Measurements from ENCODE around the gene NFIA.

Gene NFIA

GRCh38 chr1:61114178-61114870 lies 32.0 kb downstream of the NFIA start:
- no peak overlapping the region for H3K27ac ChIP-seq (ENCODE audit: low read length)
- H3K27me3 ChIP-seq (ENCODE audit: control insufficient read depth, insufficient read depth, low read length), result no peaks in the 10 kb centered on the region
- H3K9me3 ChIP-seq (ENCODE audit: control insufficient read depth, low read depth, low read length), result no peaks in the 10 kb centered on the region
- H3K9ac ChIP-seq (ENCODE audit: low read length), result no peak overlapping the region
- peaks cover 11% of the 10 kb centered on the region for H3K4me1 ChIP-seq (ENCODE audit: control insufficient read depth, low read depth, low read length)
- no peak overlapping the region for H3K4me3 ChIP-seq (ENCODE audit: low read length)
- H3K36me3 ChIP-seq (ENCODE audit: control insufficient read depth, low read depth, low read length), result no peaks in the 10 kb centered on the region

GRCh38 chr1:61115436-61115835 lies 33.1 kb downstream of the NFIA start:
- no peak overlapping the region for H3K9ac ChIP-seq (ENCODE audit: low read length)
- H3K27me3 ChIP-seq (ENCODE audit: control insufficient read depth, insufficient read depth, low read length), result no peaks in the 10 kb centered on the region
- H3K4me1 ChIP-seq (ENCODE audit: control insufficient read depth, low read depth, low read length), result peaks cover 13% of the 10 kb centered on the region
- no peaks in the 10 kb centered on the region for H3K9me3 ChIP-seq (ENCODE audit: control insufficient read depth, low read depth, low read length)
- H3K36me3 ChIP-seq (ENCODE audit: control insufficient read depth, low read depth, low read length), result no peaks in the 10 kb centered on the region
- no peak overlapping the region for H3K27ac ChIP-seq (ENCODE audit: low read length)
- H3K4me3 ChIP-seq (ENCODE audit: low read length), result no peak overlapping the region

GRCh38 chr1:61116421-61116820 lies 34.1 kb downstream of the NFIA start:
- H3K27me3 ChIP-seq (ENCODE audit: control insufficient read depth, insufficient read depth, low read length), result no peaks in the 10 kb centered on the region
- H3K4me1 ChIP-seq (ENCODE audit: control insufficient read depth, low read depth, low read length), result peaks cover 14% of the 10 kb centered on the region
- no peak overlapping the region for H3K27ac ChIP-seq (ENCODE audit: low read length)
- H3K4me3 ChIP-seq (ENCODE audit: low read length), result no peak overlapping the region
- H3K9me3 ChIP-seq (ENCODE audit: control insufficient read depth, low read depth, low read length), result no peaks in the 10 kb centered on the region
- H3K36me3 ChIP-seq (ENCODE audit: control insufficient read depth, low read depth, low read length), result no peaks in the 10 kb centered on the region
- H3K9ac ChIP-seq (ENCODE audit: low read length), result no peak overlapping the region

GRCh38 chr1:61117283-61117682 lies 34.9 kb downstream of the NFIA start:
- Histone ChIP-seq H3K27ac (ENCODE audit: low read length) (no peak overlapping the region), H3K4me3 (ENCODE audit: low read length) (no peak overlapping the region), H3K36me3 (ENCODE audit: control insufficient read depth, low read depth, low read length) (no peaks in the 10 kb centered on the region), H3K9me3 (ENCODE audit: control insufficient read depth, low read depth, low read length) (no peaks in the 10 kb centered on the region), H3K27me3 (ENCODE audit: control insufficient read depth, insufficient read depth, low read length) (no peaks in the 10 kb centered on the region), H3K4me1 (ENCODE audit: control insufficient read depth, low read depth, low read length) (peaks cover 7% of the 10 kb centered on the region), H3K9ac (ENCODE audit: low read length) (no peak overlapping the region)

- no peaks in the 10 kb centered on the region for H3K9me3 ChIP-seq (ENCODE audit: control insufficient read depth, low read depth, low read length)
- H3K27me3 ChIP-seq (ENCODE audit: control insufficient read depth, insufficient read depth, low read length), result no peaks in the 10 kb centered on the region
- no peak overlapping the region for H3K27ac ChIP-seq (ENCODE audit: low read length)
- no peak overlapping the region for H3K4me3 ChIP-seq (ENCODE audit: low read length)
- H3K4me1 ChIP-seq (ENCODE audit: control insufficient read depth, low read depth, low read length), result peaks cover 6% of the 10 kb centered on the region
- no peak overlapping the region for H3K9ac ChIP-seq (ENCODE audit: low read length)
- H3K36me3 ChIP-seq (ENCODE audit: control insufficient read depth, low read depth, low read length), result no peaks in the 10 kb centered on the region
Observed at GRCh38 chr1:61119085-61119484, 36.7 kb downstream of the NFIA start.

- peaks cover 6% of the 10 kb centered on the region for H3K4me1 ChIP-seq (ENCODE audit: control insufficient read depth, low read depth, low read length)
- no peak overlapping the region for H3K27ac ChIP-seq (ENCODE audit: low read length)
- H3K4me3 ChIP-seq (ENCODE audit: low read length), result no peak overlapping the region
Observed at GRCh38 chr1:61120246-61120840, 38.0 kb downstream of the NFIA start.

GRCh38 chr1:61120998-61121397 lies 38.6 kb downstream of the NFIA start:
- no peak overlapping the region for H3K4me3 ChIP-seq (ENCODE audit: low read length)
- H3K36me3 ChIP-seq (ENCODE audit: control insufficient read depth, low read depth, low read length), result no peaks in the 10 kb centered on the region
- H3K9me3 ChIP-seq (ENCODE audit: control insufficient read depth, low read depth, low read length), result no peaks in the 10 kb centered on the region
- H3K27me3 ChIP-seq (ENCODE audit: control insufficient read depth, insufficient read depth, low read length), result no peaks in the 10 kb centered on the region
- H3K4me1 ChIP-seq (ENCODE audit: control insufficient read depth, low read depth, low read length), result peaks cover 6% of the 10 kb centered on the region
- H3K27ac ChIP-seq (ENCODE audit: low read length), result no peak overlapping the region
- no peak overlapping the region for H3K9ac ChIP-seq (ENCODE audit: low read length)

More at GRCh38 chr1:61120246-61120840, 38.0 kb downstream of the NFIA start:
- no peaks in the 10 kb centered on the region for H3K27me3 ChIP-seq (ENCODE audit: control insufficient read depth, insufficient read depth, low read length)
- H3K9ac ChIP-seq (ENCODE audit: low read length), result no peak overlapping the region
- H3K36me3 ChIP-seq (ENCODE audit: control insufficient read depth, low read depth, low read length), result no peaks in the 10 kb centered on the region
- H3K9me3 ChIP-seq (ENCODE audit: control insufficient read depth, low read depth, low read length), result no peaks in the 10 kb centered on the region

GRCh38 chr1:61121631-61122030 lies 39.3 kb downstream of the NFIA start:
- no peak overlapping the region for H3K27ac ChIP-seq (ENCODE audit: low read length)
- H3K4me1 ChIP-seq (ENCODE audit: control insufficient read depth, low read depth, low read length), result peaks cover 6% of the 10 kb centered on the region
- H3K27me3 ChIP-seq (ENCODE audit: control insufficient read depth, insufficient read depth, low read length), result no peaks in the 10 kb centered on the region
- no peaks in the 10 kb centered on the region for H3K9me3 ChIP-seq (ENCODE audit: control insufficient read depth, low read depth, low read length)
- no peaks in the 10 kb centered on the region for H3K36me3 ChIP-seq (ENCODE audit: control insufficient read depth, low read depth, low read length)
- H3K4me3 ChIP-seq (ENCODE audit: low read length), result no peak overlapping the region
- H3K9ac ChIP-seq (ENCODE audit: low read length), result no peak overlapping the region

- peaks cover 6% of the 10 kb centered on the region for H3K4me1 ChIP-seq (ENCODE audit: control insufficient read depth, low read depth, low read length)
- H3K4me3 ChIP-seq (ENCODE audit: low read length), result no peak overlapping the region
- no peaks in the 10 kb centered on the region for H3K27me3 ChIP-seq (ENCODE audit: control insufficient read depth, insufficient read depth, low read length)
- no peak overlapping the region for H3K27ac ChIP-seq (ENCODE audit: low read length)
- no peak overlapping the region for H3K9ac ChIP-seq (ENCODE audit: low read length)
- no peaks in the 10 kb centered on the region for H3K36me3 ChIP-seq (ENCODE audit: control insufficient read depth, low read depth, low read length)
- H3K9me3 ChIP-seq (ENCODE audit: control insufficient read depth, low read depth, low read length), result no peaks in the 10 kb centered on the region
Observed at GRCh38 chr1:61122389-61122788, 40.0 kb downstream of the NFIA start.

GRCh38 chr1:61123326-61123725 lies 41.0 kb downstream of the NFIA start:
- Histone ChIP-seq H3K4me3 (ENCODE audit: low read length) (no peak overlapping the region), H3K27ac (ENCODE audit: low read length) (no peak overlapping the region), H3K9me3 (ENCODE audit: control insufficient read depth, low read depth, low read length) (no peaks in the 10 kb centered on the region), H3K36me3 (ENCODE audit: control insufficient read depth, low read depth, low read length) (no peaks in the 10 kb centered on the region), H3K27me3 (ENCODE audit: control insufficient read depth, insufficient read depth, low read length) (no peaks in the 10 kb centered on the region), H3K4me1 (ENCODE audit: control insufficient read depth, low read depth, low read length) (peaks cover 6% of the 10 kb centered on the region), H3K9ac (ENCODE audit: low read length) (no peak overlapping the region)

- Histone ChIP-seq H3K4me3 (ENCODE audit: low read length) (no peak overlapping the region), H3K27ac (ENCODE audit: low read length) (no peak overlapping the region), H3K4me1 (ENCODE audit: control insufficient read depth, low read depth, low read length) (peaks cover 6% of the 10 kb centered on the region)
Observed at GRCh38 chr1:61124078-61124477, 41.7 kb downstream of the NFIA start.

GRCh38 chr1:61124696-61125095 lies 42.3 kb downstream of the NFIA start:
- H3K9ac ChIP-seq (ENCODE audit: low read length), result no peak overlapping the region
- peaks cover 6% of the 10 kb centered on the region for H3K4me1 ChIP-seq (ENCODE audit: control insufficient read depth, low read depth, low read length)
- no peak overlapping the region for H3K27ac ChIP-seq (ENCODE audit: low read length)

More at GRCh38 chr1:61124078-61124477, 41.7 kb downstream of the NFIA start:
- H3K27me3 ChIP-seq (ENCODE audit: control insufficient read depth, insufficient read depth, low read length), result no peaks in the 10 kb centered on the region
- no peaks in the 10 kb centered on the region for H3K36me3 ChIP-seq (ENCODE audit: control insufficient read depth, low read depth, low read length)
- H3K9me3 ChIP-seq (ENCODE audit: control insufficient read depth, low read depth, low read length), result no peaks in the 10 kb centered on the region
- no peak overlapping the region for H3K9ac ChIP-seq (ENCODE audit: low read length)

More at GRCh38 chr1:61124696-61125095, 42.3 kb downstream of the NFIA start:
- Histone ChIP-seq H3K27me3 (ENCODE audit: control insufficient read depth, insufficient read depth, low read length) (no peaks in the 10 kb centered on the region), H3K9me3 (ENCODE audit: control insufficient read depth, low read depth, low read length) (no peaks in the 10 kb centered on the region), H3K36me3 (ENCODE audit: control insufficient read depth, low read depth, low read length) (no peaks in the 10 kb centered on the region), H3K4me3 (ENCODE audit: low read length) (no peak overlapping the region)
